Chondrocyte (in vitro differentiated cells): Measurements from ENCODE around the gene HID1. TPM values are rescaled to one million over a fixed set of nuclear protein-coding genes. Genes with fewer than 3 reads are reported as not detected.

Experiments used
- DNase-seq: peaks from one replicate; pipeline ENCODE4 v3.0.0; 2021; ENCODE audit warnings: mixed read lengths, low spot score
- H3K27ac Mint-ChIP-seq: one replicate; pipeline ENCODE4 v1.8.0; 2021; ENCODE audit warnings: mild to moderate bottlenecking, moderate library complexity, mixed read lengths; ENCODE audit not compliant: unreplicated experiment
- H3K27me3 Mint-ChIP-seq: 2 replicates; pipeline ENCODE4 v1.8.0; 2021; ENCODE audit warnings: low read depth, mixed read lengths
- H3K36me3 Mint-ChIP-seq: 2 replicates; pipeline ENCODE4 v1.8.0; 2021; ENCODE audit warnings: low read depth, mixed read lengths
- H3K4me1 Mint-ChIP-seq: 2 replicates; pipeline ENCODE4 v1.8.0; 2021; ENCODE audit warnings: low read depth, mild to moderate bottlenecking, mixed read lengths
- H3K4me3 Mint-ChIP-seq: one replicate; pipeline ENCODE4 v1.8.0; 2021; ENCODE audit warnings: mild to moderate bottlenecking, moderate library complexity, mixed read lengths; ENCODE audit not compliant: unreplicated experiment
- H3K9me3 Mint-ChIP-seq: 2 replicates; pipeline ENCODE4 v1.8.0; 2021; ENCODE audit warnings: low read depth, mixed read lengths
- total RNA-seq: library from RNA; stranded (reverse); gene quantifications from 3 replicates; pipeline ENCODE4 v1.2.1, GENCODE V29; 2021
- TF ChIP-seq, protein P1 (sequence below): fragments of 200-600 bp; sonication (generic); IDR thresholded peaks from 2 replicates; pipeline ENCODE4 v1.5.0; 2021; ENCODE audit warnings: antibody characterized with exemption, mild to moderate bottlenecking, moderate library complexity

HID1 gene
- total RNA-seq, 1 donor from 2014 or later, result 4.7 TPM

DNA sequence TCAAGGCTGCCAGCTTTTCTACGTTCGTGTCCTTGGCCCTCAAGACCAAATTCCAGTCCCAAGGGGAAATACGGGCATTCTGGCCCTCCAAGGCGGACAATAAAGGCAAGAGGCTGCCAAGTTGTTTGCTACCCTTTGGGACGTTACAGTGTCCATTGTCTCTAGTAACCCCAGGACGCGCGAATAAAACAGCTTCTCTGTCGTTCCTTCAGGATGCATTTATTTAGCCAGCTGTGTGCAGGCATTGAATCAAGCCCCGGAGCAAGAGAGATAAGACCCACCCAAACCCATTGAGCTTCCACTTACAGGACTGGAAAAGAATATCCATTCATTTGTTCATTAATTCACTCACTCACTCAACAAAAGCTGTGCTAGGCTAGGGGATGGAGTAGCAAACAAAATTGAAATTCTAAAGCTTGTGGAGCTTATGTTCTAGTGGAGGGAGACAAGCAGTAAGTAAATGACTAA is 40.6 kb upstream of the HID1 start:
- Mint-ChIP-seq H3K9me3 (no peaks in the 10 kb centered on the region), H3K4me3 (peak overlapping the region; percentile 95), H3K27me3 (no peaks in the 10 kb centered on the region), H3K27ac (peak overlapping the region; percentile 92), H3K36me3 (peaks cover 8% of the 10 kb centered on the region), H3K4me1 (peaks cover 29% of the 10 kb centered on the region)
- TF ChIP-seq, protein P1, sequence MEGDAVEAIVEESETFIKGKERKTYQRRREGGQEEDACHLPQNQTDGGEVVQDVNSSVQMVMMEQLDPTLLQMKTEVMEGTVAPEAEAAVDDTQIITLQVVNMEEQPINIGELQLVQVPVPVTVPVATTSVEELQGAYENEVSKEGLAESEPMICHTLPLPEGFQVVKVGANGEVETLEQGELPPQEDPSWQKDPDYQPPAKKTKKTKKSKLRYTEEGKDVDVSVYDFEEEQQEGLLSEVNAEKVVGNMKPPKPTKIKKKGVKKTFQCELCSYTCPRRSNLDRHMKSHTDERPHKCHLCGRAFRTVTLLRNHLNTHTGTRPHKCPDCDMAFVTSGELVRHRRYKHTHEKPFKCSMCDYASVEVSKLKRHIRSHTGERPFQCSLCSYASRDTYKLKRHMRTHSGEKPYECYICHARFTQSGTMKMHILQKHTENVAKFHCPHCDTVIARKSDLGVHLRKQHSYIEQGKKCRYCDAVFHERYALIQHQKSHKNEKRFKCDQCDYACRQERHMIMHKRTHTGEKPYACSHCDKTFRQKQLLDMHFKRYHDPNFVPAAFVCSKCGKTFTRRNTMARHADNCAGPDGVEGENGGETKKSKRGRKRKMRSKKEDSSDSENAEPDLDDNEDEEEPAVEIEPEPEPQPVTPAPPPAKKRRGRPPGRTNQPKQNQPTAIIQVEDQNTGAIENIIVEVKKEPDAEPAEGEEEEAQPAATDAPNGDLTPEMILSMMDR, result no peak
- DNase-seq, result no peak

DNA sequence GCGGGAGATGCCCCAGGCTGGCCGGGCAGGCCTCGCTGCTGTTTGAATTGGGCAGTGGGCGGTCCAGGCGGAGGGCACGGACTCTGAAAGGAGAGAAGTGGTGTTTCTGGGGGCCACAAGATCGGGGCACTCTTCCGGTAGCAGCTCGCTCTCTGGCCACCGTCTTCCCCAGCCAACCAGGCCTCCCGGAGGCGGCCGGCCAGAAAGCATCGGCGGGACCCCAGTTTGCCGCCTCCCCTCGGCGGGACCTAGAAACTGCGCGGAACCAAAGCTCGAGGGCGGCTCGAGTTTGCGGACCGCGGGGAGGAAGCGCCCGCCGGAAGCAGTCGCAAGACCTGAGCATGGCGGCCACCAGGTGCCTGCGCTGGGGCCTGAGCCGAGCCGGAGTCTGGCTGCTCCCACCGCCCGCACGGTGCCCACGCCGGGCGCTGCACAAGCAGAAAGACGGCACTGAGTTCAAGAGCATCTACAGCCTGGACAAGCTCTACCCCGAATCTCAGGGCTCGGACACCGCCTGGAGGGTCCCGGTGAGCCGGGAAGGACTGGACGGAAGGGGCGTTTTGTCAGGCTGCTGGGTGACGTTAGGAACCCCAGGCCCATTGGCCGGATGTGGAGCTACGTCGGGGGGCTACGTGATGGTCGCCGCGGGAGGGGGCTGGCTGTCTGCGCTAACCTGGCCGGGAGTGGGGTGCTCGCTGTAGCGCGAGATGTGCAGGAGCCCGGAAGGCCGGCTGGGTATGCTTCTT is 40.0 kb upstream of the HID1 start, which contains the start of gene MRPL58:
TSS of gene MRPL58 (plus strand) at position 325 of the 746 bp plus-strand sequence. CDS start at position 342, 17 bp downstream.
- DNase-seq, result peak; percentile 95
- Mint-ChIP-seq H3K27ac (peak within 1 kb of the TSS; percentile 96), H3K4me3 (peak within 1 kb of the TSS; percentile 95), H3K4me1 (peaks cover 29% of the 10 kb centered on the region), H3K36me3 (peaks cover 7% of the 10 kb centered on the region), H3K9me3 (no peaks in the 10 kb centered on the region), H3K27me3 (no peaks in the 10 kb centered on the region)
- TF ChIP-seq, protein P1, result peak; percentile 79

DNA sequence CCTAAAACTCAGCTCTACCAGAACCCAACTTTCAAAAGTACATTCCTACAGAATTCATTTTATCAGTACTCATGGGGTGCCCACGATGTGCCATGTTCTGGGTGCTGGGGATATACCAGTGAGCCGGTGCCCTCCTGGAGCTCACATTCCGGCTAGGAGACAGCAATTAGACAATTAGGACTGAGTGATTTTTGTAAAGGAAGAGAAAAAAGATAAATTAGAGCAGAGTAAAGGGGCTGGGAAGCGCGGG is 39.5 kb upstream of the HID1 start:
- Mint-ChIP-seq H3K27ac (peak overlapping the region; percentile 96), H3K27me3 (no peaks in the 10 kb centered on the region), H3K4me1 (peaks cover 29% of the 10 kb centered on the region), H3K36me3 (peaks cover 7% of the 10 kb centered on the region), H3K4me3 (peak overlapping the region; percentile 95), H3K9me3 (no peaks in the 10 kb centered on the region)
- DNase-seq, result no peak
- TF ChIP-seq, protein P1, result no peak

DNA sequence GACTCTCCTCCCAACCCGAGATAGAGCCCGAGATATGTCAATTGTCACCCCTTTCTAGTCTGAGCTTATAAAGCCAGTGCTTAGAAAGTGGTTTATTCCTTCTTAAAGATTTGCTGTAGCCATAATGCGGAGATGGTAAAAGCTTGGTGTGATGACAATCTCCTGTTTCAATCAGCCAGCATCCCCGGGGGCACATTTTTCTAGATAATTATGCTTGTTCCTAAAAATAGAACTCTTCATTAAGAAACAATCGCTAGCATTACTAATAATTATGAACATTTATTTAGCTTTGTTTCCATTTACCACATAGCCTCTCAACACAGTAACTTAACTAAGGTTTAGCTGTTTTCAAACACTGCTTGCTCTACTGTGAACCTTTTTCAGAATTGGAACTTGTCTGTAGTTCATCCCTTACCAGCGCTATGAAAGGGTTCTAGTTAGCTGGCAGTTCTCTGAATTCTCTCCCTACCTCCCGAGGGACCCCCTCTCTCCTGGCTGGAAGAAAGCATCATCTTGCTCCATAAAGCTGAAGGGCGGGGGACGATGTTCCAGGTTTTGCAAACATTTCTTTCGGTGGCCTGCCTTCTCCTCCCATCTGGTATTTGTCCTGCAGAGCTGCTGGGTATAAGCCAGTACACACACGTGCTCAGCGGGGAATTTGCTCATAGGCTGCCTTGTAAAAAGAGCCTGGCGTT is 39.0 kb upstream of the HID1 start:
- Mint-ChIP-seq H3K36me3 (peaks cover 3% of the 10 kb centered on the region), H3K4me1 (peaks cover 29% of the 10 kb centered on the region), H3K9me3 (no peaks in the 10 kb centered on the region), H3K27me3 (no peaks in the 10 kb centered on the region), H3K4me3 (peak overlapping the region; percentile 95), H3K27ac (peak overlapping the region; percentile 96)
- DNase-seq, result no peak
- TF ChIP-seq, protein P1, result no peak

DNA sequence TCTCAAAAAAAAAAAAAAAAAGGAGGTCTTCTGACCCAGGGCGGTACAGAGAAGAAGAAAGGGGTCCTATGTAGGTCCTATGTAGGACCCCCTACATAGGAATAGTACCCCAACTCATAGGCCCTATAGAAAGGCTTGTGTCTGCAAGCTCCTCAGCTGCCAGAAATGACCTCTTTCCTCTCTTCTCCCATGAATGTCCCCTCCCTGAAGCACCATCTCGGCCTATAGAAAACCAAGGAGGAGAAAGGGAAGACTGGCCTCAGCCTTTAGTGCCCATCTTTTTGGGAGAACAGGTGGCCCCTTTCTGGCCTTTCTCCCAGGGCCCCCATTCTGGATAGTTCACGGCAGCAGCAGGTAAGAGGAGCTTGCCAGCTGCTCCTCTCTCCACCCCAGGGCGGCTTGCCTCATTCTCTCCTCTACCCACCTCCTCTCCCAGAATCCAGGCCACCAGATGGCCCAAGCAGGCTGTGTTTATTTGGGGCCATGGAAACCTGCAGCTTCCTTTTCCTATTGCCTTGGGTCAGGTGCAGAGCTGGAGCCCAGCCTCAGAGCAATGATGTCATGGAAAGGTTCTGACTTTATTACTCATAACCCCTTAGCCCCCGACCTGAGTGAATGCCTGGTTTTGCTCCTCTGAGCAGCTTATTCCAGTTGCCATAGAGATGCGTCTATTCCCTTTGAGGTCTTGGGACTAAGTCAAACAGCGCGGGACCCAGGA is 38.3 kb upstream of the HID1 start:
- H3K27ac Mint-ChIP-seq, result peak overlapping the region; percentile 96
- H3K36me3 Mint-ChIP-seq, result peaks cover 2% of the 10 kb centered on the region
- H3K9me3 Mint-ChIP-seq, result no peaks in the 10 kb centered on the region
- H3K27me3 Mint-ChIP-seq, result no peaks in the 10 kb centered on the region
- H3K4me3 Mint-ChIP-seq, result no peak overlapping the region
- no peak for DNase-seq
- TF ChIP-seq, protein P1, result no peak
- peaks cover 29% of the 10 kb centered on the region for H3K4me1 Mint-ChIP-seq
